HEK293 (cell line): ENCODE measurements around the gene E2F4.

Experiments
- CTCF ChIP-seq: fragments of 450-650 bp; formaldehyde crosslinking; IDR thresholded peaks from 2 replicates; pipeline ENCODE4 v1.5.1; 2016; ENCODE audit warnings: missing biosample characterization, missing genetic modification characterization
- REST ChIP-seq: fragments of 450-650 bp; formaldehyde crosslinking; IDR thresholded peaks from 2 replicates; pipeline ENCODE4 v1.5.1; 2016; ENCODE audit warnings: missing biosample characterization, missing genetic modification characterization
- WT1 ChIP-seq: fragments of 450-650 bp; formaldehyde crosslinking; IDR thresholded peaks from 2 replicates; pipeline ENCODE4 v1.5.1; 2016; ENCODE audit warnings: missing biosample characterization, missing genetic modification characterization
- YY1 ChIP-seq: fragments of 450-650 bp; formaldehyde crosslinking; IDR thresholded peaks from 2 replicates; pipeline ENCODE4 v1.5.1; 2018; ENCODE audit warnings: missing biosample characterization, missing genetic modification characterization
- ZNF175 ChIP-seq: fragments of 450-650 bp; formaldehyde crosslinking; IDR thresholded peaks from 2 replicates; pipeline ENCODE4 v1.5.1; 2016; ENCODE audit warnings: missing biosample characterization, missing genetic modification characterization
- ZNF501 ChIP-seq: fragments of 450-650 bp; formaldehyde crosslinking; IDR thresholded peaks from 2 replicates; pipeline ENCODE4 v1.5.1; 2016; ENCODE audit warnings: missing biosample characterization, missing genetic modification characterization
- ZNF624 ChIP-seq: fragments of 450-650 bp; formaldehyde crosslinking; IDR thresholded peaks from 2 replicates; pipeline ENCODE4 v1.5.1; 2017; ENCODE audit warnings: missing biosample characterization, missing genetic modification characterization

GRCh38 chr16:67194260-67194659 lies 2.3 kb downstream of the E2F4 start:
- TF ChIP-seq REST (no peak), CTCF (tag by site-specific recombination) (no peak), WT1 (tag by site-specific recombination) (no peak), YY1 (no peak), ZNF624 (no peak), ZNF175 (tag by site-specific recombination) (no peak), ZNF501 (tag by site-specific recombination) (no peak)
